Stimulated activated naive B cell treated with anti-CD40 and anti-IgM and Interleukin-4, amounts not matched to agents 10 μg/mL and 1 μg/mL and 100 μg/mL, for 72 hours (primary cell): ENCODE results near the gene LAMC2.

Experiments
- ATAC-seq, 2 donors: fragments of 150-1000 bp; cut with Tn5 transposase; replicated peaks; 2 replicates each; pipeline ENCODE4 v1.10.0; 2021; ENCODE audit warnings: moderate library complexity in 1 of 2
- DNase-seq: peaks from one replicate; pipeline ENCODE4 v3.0.0; 2021
- H3K27ac Mint-ChIP-seq: one replicate; pipeline ENCODE4 v1.8.0; 2022; ENCODE audit warnings: mild to moderate bottlenecking, mixed read lengths
- H3K27me3 Mint-ChIP-seq, 2 donors: one replicate each; pipeline ENCODE4 v1.8.0; 2022; ENCODE audit warnings: mixed read lengths in 2 of 2
- H3K36me3 Mint-ChIP-seq, 2 donors: one replicate each; pipeline ENCODE4 v1.8.0; 2022; ENCODE audit warnings: mixed read lengths in 2 of 2, mild to moderate bottlenecking in 1 of 2
- H3K4me1 Mint-ChIP-seq, 2 donors: one replicate each; pipeline ENCODE4 v1.8.0; 2022; ENCODE audit warnings: mixed read lengths in 2 of 2, mild to moderate bottlenecking in 1 of 2
- H3K4me3 Mint-ChIP-seq, 2 donors: one replicate each; pipeline ENCODE4 v1.8.0; 2022; ENCODE audit warnings: mild to moderate bottlenecking in 2 of 2, mixed read lengths in 2 of 2, moderate library complexity in 1 of 2
- H3K9me3 Mint-ChIP-seq, 2 donors: one replicate each; pipeline ENCODE4 v1.8.0; 2022; ENCODE audit warnings: mixed read lengths in 2 of 2, mild to moderate bottlenecking in 1 of 2

Gene LAMC2

DNA sequence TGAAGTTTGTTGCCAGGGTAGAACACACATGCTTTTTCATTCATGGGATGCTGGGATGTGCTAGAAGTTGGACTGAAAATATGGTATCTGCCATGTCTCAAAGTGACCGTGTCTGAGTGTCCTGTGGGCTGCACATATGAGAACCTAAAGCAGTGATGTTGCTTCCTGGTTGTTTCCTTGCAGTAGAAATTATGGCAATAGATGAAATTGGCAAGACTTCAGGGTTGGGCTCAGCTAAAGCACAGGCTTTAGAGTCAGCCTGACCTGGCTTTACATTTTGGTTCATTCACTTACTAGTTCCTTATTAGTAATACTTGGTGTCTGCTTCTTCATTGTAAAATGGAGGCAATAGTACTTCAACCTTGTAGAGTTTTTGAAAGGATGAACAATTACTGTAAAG is 2.2 kb downstream of the LAMC2 start:
- no peak overlapping the region for H3K27ac Mint-ChIP-seq
- peaks cover 34 to 35% of the 10 kb centered on the region in 2 donors for H3K27me3 Mint-ChIP-seq
- no peaks in the 10 kb centered on the region for H3K36me3 Mint-ChIP-seq
- ATAC-seq = no peak
- no peaks in the 10 kb centered on the region for H3K9me3 Mint-ChIP-seq
- no peak for DNase-seq
- H3K4me3 Mint-ChIP-seq = no peak overlapping the region
- H3K4me1 Mint-ChIP-seq = peaks cover 2 to 11% of the 10 kb centered on the region in 2 donors

DNA sequence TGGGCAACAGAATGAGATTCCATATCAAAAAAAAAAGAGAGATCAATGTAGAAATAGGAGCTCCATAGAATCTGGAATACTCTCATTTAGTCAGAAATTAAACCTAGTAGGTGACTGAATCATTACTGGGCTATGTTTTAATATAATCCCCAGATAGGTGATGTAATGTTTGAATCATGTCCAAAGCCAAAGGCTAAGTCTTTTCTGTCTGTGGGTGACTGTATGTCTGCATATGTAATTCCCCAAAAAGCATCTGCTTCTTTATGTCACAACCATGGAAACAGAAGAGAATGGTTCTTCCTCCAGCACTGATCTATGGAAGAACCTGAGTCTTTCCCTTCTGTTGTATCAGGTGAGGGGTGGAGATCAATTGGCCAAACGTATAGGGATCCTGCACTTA is 5.8 kb downstream of the LAMC2 start:
- Mint-ChIP-seq H3K27me3 (peaks cover 20 to 22% of the 10 kb centered on the region in 2 donors), H3K36me3 (no peaks in the 10 kb centered on the region), H3K27ac (no peak overlapping the region), H3K4me3 (no peak overlapping the region), H3K4me1 (peaks cover 8 to 11% of the 10 kb centered on the region in 2 donors), H3K9me3 (no peaks in the 10 kb centered on the region)
- DNase-seq = no peak
- ATAC-seq = no peak

DNA sequence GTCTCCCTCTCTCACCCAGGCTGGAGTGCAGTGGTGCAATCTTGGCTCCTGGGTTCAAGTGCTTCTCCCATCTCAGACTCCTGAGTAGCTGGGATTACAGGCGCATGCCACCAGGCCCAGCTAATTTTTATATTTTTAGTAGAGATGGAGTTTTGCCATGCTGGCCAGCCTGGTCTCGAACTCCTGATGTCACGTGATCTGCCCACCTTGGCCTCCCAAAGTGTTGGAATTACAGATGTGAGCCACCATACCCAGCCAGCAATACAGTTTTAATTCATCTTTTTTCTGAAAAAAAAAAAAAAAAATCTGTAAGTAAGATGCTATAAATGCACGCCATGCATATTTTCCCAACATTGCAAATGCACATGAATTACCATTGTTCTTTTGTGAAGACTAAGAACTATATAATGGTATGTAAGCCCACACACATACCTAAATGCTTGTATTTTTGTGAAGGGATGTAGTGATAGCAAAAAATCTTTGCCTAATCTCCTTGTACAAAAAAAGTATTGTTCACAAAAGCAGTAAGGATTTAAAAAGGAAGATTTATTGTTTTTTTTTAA is 8.0 kb downstream of the LAMC2 start:
- ATAC-seq (no peak), DNase-seq (no peak)
- H3K27me3 Mint-ChIP-seq = peaks cover 17 to 20% of the 10 kb centered on the region in 2 donors
- no peaks in the 10 kb centered on the region for H3K36me3 Mint-ChIP-seq
- H3K4me3 Mint-ChIP-seq = no peak overlapping the region
- H3K27ac Mint-ChIP-seq = no peak overlapping the region
- no peaks in the 10 kb centered on the region for H3K9me3 Mint-ChIP-seq
- H3K4me1 Mint-ChIP-seq = peaks cover 8 to 11% of the 10 kb centered on the region in 2 donors

DNA sequence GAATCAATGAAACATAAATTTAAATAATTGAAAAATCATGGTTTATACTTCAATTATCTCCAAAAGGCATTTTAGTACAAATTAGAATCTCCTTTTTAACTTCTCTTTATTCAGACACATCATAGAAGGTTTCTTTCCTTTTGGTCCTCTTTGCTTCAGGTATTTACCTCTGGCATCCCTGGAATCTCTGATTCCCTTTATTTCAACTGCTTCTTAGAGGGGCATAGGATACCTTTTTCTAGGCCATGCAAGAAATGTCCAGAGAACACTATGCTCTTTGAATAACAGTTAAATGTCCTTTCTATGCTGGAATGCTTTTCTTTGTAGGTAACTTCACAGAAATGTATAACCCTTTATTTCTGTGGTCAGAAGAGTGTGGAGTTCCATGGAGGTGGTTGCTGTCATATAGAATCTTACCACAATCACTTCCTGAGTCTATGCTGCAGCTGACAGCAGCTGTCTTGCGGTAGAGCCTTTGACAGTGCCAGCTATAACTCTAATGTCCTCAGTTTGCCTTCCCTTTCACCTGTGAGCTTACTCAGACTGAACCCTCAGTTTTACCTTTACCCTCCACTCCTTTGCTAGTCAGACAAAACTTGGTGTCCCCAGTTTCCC is 8.6 kb downstream of the LAMC2 start:
- no peaks in the 10 kb centered on the region for H3K9me3 Mint-ChIP-seq
- no peak overlapping the region for H3K27ac Mint-ChIP-seq
- H3K4me1 Mint-ChIP-seq = peaks cover 8 to 11% of the 10 kb centered on the region in 2 donors
- no peaks in the 10 kb centered on the region for H3K36me3 Mint-ChIP-seq
- ATAC-seq (peak; percentile 88 to 89), DNase-seq (no peak)
- no peak overlapping the region for H3K4me3 Mint-ChIP-seq
- H3K27me3 Mint-ChIP-seq = peaks cover 15 to 19% of the 10 kb centered on the region in 2 donors

DNA sequence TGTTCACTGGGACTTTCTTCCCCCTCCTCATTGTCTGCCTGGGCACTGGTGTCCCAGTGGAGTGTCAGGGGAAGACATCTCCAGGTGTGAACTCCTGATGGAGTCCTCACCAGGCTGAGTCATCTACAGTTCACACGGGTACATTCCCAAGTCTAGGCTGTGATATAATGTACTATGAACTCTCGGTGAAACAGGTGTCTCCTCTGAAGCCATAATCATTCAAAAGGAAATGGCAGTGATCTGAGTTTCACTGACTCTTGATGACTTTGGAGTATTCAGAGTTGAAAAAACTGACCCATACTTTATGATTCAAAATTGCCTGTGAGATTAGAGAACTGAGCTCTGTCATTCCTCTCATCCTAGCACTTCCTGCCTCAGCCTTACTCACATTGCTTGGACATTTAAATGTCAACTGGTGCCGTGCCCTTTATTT is 9.1 kb downstream of the LAMC2 start:
- no peaks in the 10 kb centered on the region for H3K9me3 Mint-ChIP-seq
- H3K27me3 Mint-ChIP-seq = peaks cover 16 to 22% of the 10 kb centered on the region in 2 donors
- no peak overlapping the region for H3K27ac Mint-ChIP-seq
- H3K36me3 Mint-ChIP-seq = no peaks in the 10 kb centered on the region
- peaks cover 8 to 11% of the 10 kb centered on the region in 2 donors for H3K4me1 Mint-ChIP-seq
- peak; percentile 43 to 44 for ATAC-seq
- DNase-seq = no peak
- H3K4me3 Mint-ChIP-seq = no peak overlapping the region

DNA sequence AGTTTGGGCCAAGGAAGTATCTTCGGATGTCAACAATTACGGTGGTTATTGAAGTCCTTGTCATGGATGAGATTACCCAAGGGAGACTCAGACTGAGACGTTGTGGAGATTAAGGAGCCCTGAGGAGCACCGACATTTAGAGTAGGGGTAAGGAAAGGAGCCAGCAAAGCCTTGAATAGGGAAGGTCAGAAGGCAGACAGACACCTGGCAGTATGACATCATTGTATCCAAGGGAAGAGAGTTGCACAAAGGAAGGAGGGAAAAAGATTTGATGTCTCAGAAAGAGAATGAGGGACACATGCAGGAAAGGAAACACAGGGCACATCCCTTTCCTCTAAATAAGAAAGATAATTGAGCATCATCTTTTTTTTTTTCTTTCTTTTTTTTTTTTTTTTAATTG is 11.7 kb downstream of the LAMC2 start:
- Mint-ChIP-seq H3K27me3 (peaks cover 16 to 30% of the 10 kb centered on the region in 2 donors), H3K27ac (no peak overlapping the region), H3K4me3 (no peak overlapping the region), H3K9me3 (no peaks in the 10 kb centered on the region), H3K4me1 (peaks cover 9 to 11% of the 10 kb centered on the region in 2 donors), H3K36me3 (no peaks in the 10 kb centered on the region)
- DNase-seq = no peak
- no peak for ATAC-seq

DNA sequence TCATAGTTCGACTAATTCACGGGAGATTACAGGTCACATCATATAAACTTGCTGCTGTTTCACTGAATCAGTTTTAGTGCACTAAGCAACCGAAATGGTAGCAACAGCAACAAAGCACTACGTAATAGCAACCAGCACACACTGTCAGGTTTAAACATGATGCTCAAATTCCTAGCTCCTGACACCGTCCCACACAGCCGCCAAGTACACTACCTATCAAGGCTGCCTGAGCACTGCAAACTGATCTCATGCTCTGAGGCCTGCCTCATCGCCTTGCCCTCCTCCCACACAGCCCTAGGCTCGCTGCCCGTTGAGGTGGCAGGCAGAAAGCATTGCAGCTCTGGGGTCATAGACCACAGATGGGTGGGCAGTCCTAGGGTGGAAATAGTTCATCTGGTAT is 12.4 kb downstream of the LAMC2 start:
- no peak for ATAC-seq
- Mint-ChIP-seq H3K36me3 (no peaks in the 10 kb centered on the region), H3K4me1 (peaks cover 9 to 11% of the 10 kb centered on the region in 2 donors), H3K27me3 (peaks cover 16 to 30% of the 10 kb centered on the region in 2 donors), H3K27ac (no peak overlapping the region), H3K9me3 (no peaks in the 10 kb centered on the region), H3K4me3 (no peak overlapping the region)
- no peak for DNase-seq

DNA sequence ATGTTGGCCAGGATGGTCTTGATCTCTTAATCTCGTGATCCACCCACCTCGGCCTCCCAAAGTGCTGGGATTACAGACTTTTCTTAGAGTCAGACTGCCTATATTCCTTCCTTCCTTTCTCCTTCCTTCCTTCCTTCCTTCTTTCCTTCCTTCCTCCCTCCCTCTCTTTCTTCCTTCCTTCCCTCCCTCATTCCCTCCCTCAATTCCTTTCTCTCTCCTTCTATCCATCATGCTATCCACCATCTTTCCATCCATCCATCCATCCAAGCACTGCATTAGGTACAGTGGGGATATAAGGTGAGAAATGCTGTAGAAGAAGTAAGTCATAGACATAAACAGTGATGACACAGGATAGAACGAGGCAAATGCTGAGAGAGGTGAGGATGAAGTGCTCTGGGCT is 13.2 kb downstream of the LAMC2 start:
- no peak overlapping the region for H3K4me3 Mint-ChIP-seq
- ATAC-seq (no peak), DNase-seq (no peak)
- no peaks in the 10 kb centered on the region for H3K36me3 Mint-ChIP-seq
- H3K27me3 Mint-ChIP-seq = peaks cover 16 to 30% of the 10 kb centered on the region in 2 donors
- H3K27ac Mint-ChIP-seq = no peak overlapping the region
- H3K4me1 Mint-ChIP-seq = peaks cover 9 to 11% of the 10 kb centered on the region in 2 donors
- no peaks in the 10 kb centered on the region for H3K9me3 Mint-ChIP-seq

DNA sequence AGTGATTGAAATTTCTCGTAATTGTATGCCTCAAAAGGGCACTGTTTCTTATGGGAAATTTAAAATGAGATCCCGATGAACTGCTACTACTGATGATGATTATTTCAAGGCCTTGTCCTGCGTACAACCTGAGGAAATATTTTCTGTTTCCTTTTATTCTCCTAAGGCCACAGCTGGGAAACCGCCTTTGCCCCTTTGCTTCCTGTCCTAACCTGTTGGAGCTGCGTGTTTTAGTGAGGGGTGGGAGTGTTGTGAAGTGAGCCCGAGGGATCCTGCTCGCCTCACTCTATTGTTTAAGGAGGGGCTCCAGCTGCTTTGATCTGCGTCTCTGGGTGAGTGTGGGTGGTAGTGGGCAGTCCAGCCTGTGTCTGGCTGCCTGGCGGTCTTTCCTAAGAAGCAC is 14.4 kb downstream of the LAMC2 start:
- Mint-ChIP-seq H3K27me3 (peaks cover 19 to 36% of the 10 kb centered on the region in 2 donors), H3K9me3 (no peaks in the 10 kb centered on the region), H3K4me1 (peaks cover 1% of the 10 kb centered on the region in 2 donors), H3K27ac (no peak overlapping the region), H3K4me3 (no peak overlapping the region), H3K36me3 (no peaks in the 10 kb centered on the region)
- no peak for ATAC-seq
- no peak for DNase-seq

DNA sequence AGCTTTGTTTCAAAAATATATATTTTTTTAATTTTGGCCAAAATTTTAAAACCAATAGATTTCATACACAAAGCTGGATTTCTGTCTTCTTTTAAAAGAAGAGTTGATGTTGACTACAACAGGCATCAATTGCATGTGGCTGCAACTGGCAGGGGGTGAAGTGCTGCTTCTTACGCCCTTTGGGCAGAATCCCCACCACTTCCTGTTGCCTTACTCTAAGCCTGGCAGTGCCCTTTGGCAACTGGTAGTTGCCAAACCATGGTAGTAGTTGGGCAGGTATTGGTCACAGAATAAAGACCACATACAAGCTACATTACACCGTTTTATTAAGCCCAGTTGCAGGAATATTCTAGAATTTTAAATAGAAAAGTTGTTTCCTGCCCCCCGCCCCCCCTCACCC is 17.0 kb downstream of the LAMC2 start:
- no peak for DNase-seq
- Mint-ChIP-seq H3K4me1 (peaks cover 0 to 1% of the 10 kb centered on the region in 2 donors), H3K27me3 (peaks cover 14 to 40% of the 10 kb centered on the region in 2 donors), H3K9me3 (no peaks in the 10 kb centered on the region), H3K27ac (no peak overlapping the region), H3K36me3 (no peaks in the 10 kb centered on the region), H3K4me3 (no peak overlapping the region)
- no peak for ATAC-seq

DNA sequence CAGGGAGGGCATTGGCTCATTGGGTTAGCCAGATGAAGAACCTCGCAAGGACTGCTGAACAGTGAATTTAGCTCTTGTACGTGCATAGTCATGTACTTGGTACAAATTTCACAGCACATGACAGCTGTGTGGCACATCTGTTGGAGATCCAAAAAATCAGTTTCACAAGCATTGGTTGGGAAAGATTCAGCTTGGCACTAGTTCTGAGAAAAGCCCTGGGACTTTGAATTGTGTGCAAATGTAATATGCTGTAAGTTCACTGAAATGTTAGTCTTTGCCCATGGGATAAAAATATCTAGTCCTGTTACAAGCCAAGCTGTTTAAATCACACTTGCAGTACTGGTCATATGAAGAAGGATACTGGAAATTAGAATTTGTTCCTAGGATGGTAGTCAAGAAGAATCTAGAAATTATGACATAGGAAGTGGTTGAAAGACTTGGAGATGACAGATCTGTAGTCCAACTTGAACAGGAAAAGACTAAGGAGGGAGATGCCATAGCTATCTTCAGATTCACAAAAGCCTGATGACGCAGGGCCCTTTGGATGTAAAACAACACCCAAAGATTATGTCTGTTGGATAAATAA is 19.2 kb downstream of the LAMC2 start:
- DNase-seq (no peak), ATAC-seq (no peak)
- no peaks in the 10 kb centered on the region for H3K9me3 Mint-ChIP-seq
- peaks cover 9 to 36% of the 10 kb centered on the region in 2 donors for H3K27me3 Mint-ChIP-seq
- H3K4me3 Mint-ChIP-seq = no peak overlapping the region
- no peaks in the 10 kb centered on the region for H3K36me3 Mint-ChIP-seq
- no peak overlapping the region for H3K27ac Mint-ChIP-seq
- H3K4me1 Mint-ChIP-seq = peaks cover 0 to 1% of the 10 kb centered on the region in 2 donors

DNA sequence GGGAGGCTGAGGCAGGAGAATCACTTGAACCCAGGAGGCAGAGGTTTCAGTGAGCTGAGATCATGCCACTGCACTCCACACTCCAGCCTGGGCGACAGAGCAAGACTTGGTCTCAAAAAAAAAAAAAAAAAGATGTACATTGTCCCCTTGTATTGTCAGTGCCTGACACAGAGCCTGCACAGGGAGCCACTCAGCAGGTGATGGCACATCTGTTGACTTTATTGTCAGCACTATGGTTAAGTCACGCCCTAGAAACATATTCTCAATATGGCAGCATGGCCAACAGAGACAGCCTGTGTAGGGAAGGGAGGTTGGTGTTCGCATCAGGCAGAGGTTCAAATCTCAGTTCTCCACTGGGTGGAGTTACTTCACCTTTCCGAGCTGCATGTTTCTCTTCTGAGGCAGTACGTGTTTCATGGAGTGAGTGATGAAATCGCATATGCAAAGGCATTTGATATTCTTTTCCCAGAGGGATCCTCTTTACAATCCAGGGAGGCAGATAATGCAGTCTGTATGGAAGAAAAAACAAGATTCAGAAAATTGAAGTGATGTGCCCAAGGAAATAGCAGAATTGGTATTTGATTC is 20.6 kb downstream of the LAMC2 start:
- Mint-ChIP-seq H3K4me3 (no peak overlapping the region), H3K27me3 (peaks cover 9 to 25% of the 10 kb centered on the region in 2 donors), H3K9me3 (no peaks in the 10 kb centered on the region), H3K27ac (no peak overlapping the region), H3K4me1 (peaks cover 0 to 1% of the 10 kb centered on the region in 2 donors), H3K36me3 (no peaks in the 10 kb centered on the region)
- no peak for DNase-seq
- ATAC-seq = no peak

DNA sequence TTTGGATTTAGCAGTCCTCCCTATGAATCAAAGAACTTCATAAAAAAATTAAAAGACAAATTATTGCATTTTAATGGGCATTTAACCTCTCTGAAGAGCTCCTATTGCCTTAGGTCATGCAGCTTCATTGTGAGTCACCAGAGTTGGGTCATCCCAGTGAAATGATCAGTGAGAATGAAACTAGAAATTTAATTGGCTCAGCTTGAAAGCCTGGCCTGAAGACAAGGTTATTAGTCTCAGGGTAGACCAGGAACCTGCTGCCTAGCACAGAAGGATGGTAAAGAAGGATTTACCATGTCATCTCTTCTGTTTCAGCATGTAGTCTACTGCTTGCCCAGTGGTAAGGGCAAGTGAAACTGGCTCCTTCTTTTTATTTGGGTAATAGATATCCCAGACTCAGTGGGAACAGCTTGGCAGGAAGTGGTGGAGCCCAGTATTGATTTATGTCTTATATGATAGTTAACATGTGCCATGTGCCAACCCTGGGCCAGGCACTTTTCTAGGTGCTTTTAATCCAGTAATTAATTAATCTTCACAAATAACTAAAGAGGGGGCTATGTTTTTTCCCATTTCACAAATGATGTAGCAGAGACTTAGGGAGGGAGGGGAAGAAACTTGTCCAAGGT is 23.6 kb downstream of the LAMC2 start:
- Mint-ChIP-seq H3K36me3 (no peaks in the 10 kb centered on the region), H3K4me1 (no peaks in the 10 kb centered on the region), H3K4me3 (no peak overlapping the region), H3K27me3 (peaks cover 18 to 25% of the 10 kb centered on the region in 2 donors), H3K27ac (no peak overlapping the region), H3K9me3 (no peaks in the 10 kb centered on the region)
- DNase-seq (no peak), ATAC-seq (peak; percentile 55 to 80)

DNA sequence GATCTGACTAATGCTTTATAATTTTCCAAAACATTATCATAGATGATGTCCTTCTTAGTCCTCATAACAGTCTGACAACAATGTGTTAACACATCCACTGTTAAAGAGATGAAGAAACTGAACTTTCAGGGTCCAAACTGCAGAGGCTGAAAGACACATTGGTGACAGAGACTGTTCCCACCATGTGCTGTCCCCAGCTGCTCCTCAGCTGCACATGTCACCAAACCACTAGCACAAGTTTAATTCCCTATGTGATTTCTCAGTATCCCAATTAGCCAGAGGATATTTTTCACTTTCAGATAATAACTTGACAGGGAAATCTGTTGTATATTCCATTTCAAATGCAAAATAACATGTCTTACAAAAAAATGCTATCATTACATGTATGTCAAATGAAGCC is 24.6 kb downstream of the LAMC2 start:
- H3K4me1 Mint-ChIP-seq = no peaks in the 10 kb centered on the region
- H3K27ac Mint-ChIP-seq = no peak overlapping the region
- no peaks in the 10 kb centered on the region for H3K9me3 Mint-ChIP-seq
- no peak for ATAC-seq
- H3K27me3 Mint-ChIP-seq = peaks cover 13 to 16% of the 10 kb centered on the region in 2 donors
- DNase-seq = no peak
- H3K4me3 Mint-ChIP-seq = no peak overlapping the region
- H3K36me3 Mint-ChIP-seq = no peaks in the 10 kb centered on the region
